ENCODE data around the gene ZNF710. TPM values are rescaled to one million over a fixed set of nuclear protein-coding genes. Genes with fewer than 3 reads are reported as not detected.

Gene ZNF710
- total and polyA plus RNA-seq, 2 of the 4 experiments (the other 2 are of a cell fraction): 7.6 to 8.2 TPM

- DNase-seq (no peak), ATAC-seq (ENCODE audit: low read depth) (no peak)
- Histone ChIP-seq H2AFZ (replicated peaks; ENCODE audit: low read length, poor library complexity) (peak overlapping the region; percentile 58), H2AK9ac (replicated peaks; ENCODE audit: low read depth, low read length, poor library complexity) (no peak overlapping the region), H3K27me3 (ENCODE audit: control insufficient read depth, insufficient read depth, low read length) (no peaks in the 10 kb centered on the region), H3K79me1 (ENCODE audit: low read depth in 1 of 2, low read length in 2 of 2) (peaks cover 24 to 50% of the 10 kb centered on the region in 2 experiments), H4K20me1 (ENCODE audit: insufficient read depth, low read length) (peaks cover 11% of the 10 kb centered on the region; the same call in 1 of the 2 replicates), H2BK15ac (ENCODE audit: low read depth, low read length) (no peak overlapping the region), H2BK120ac (ENCODE audit: low read depth, low read length) (no peak overlapping the region), H4K8ac (ENCODE audit: low read depth in 2 of 2, low read length in 2 of 2) (no peak overlapping the region), H3K18ac (ENCODE audit: low read depth, low read length) (no peak overlapping the region), H4K91ac (ENCODE audit: insufficient read depth, low read depth, low read length) (no peak overlapping the region), H3K36me3 (ENCODE audit: control insufficient read depth, insufficient read depth, low read length) (peaks cover 1% of the 10 kb centered on the region; the same call in 1 of the 2 replicates), H3K9ac (ENCODE audit: low read depth, low read length) (no peak overlapping the region), H2BK5ac (ENCODE audit: low read depth, low read length, poor library complexity, severe bottlenecking) (no peak overlapping the region), H3K9me1 (ENCODE audit: insufficient read depth, low read length) (peaks cover 17% of the 10 kb centered on the region), H3K9me3 (ENCODE audit: control insufficient read depth, insufficient read depth, low read length) (no peaks in the 10 kb centered on the region), H2AK5ac (ENCODE audit: low read depth, low read length) (peak overlapping the region; percentile 26; the same call in 1 of the 2 replicates), H3K23ac (ENCODE audit: low read depth, low read length) (no peak overlapping the region; the same call in 1 of the 2 replicates), H3K4me2 (ENCODE audit: low read depth, low read length) (no peak overlapping the region), H3K4me3 (ENCODE audit: insufficient read depth, low read depth, low read length) (no peak overlapping the region), H3K14ac (replicated peaks; ENCODE audit: low read depth, low read length) (no peak overlapping the region), H4K5ac (ENCODE audit: low read depth, low read length) (no peak overlapping the region), H2BK20ac (ENCODE audit: low read depth, low read length) (no peak overlapping the region), H3K27ac (ENCODE audit: insufficient read depth, low read length) (no peak overlapping the region), H3K4ac (ENCODE audit: low read depth, low read length) (no peak overlapping the region; the same call in 1 of the 2 replicates), H3K4me1 (ENCODE audit: control insufficient read depth, insufficient read depth, low read length) (peaks cover 11% of the 10 kb centered on the region; the same call in 1 of the 2 replicates), H3K56ac (ENCODE audit: extremely low read depth, insufficient read depth, low read length) (no peak overlapping the region)
- intact Hi-C loops (cut with micrococcal nuclease): no loop called here
- no TSS peak for BruUV-seq (replicated peaks)
- POLR2A ChIA-PET (ENCODE audit: unreplicated experiment): no interaction called here
- 100% methylated on average over 2 of the region's 5 CpGs; no CpG with 5 or more reads in 1 of the 2 experiments for WGBS, 2 experiments (ENCODE audit: extremely low coverage in 2 of 2, insufficient read length in 1 of 2)
- CTCF ChIA-PET: no interaction called here
- TF ChIP-seq RAD21 (IDR thresholded peaks at IDR 0.05; ENCODE audit: low read length) (no peak), CEBPB (IDR thresholded peaks at IDR 0.05; ENCODE audit: low read depth, low read length) (no peak)
- dilution Hi-C loops (cut with HindIII; ENCODE audit: low sequenced_read_pairs, unreplicated experiment): no loop called here
- in situ Hi-C loops (cut with MboI; ENCODE audit: low sequenced_read_pairs): no loop called here
Measured at GRCh38 chr15:90028376-90028944, 27.3 kb downstream of the ZNF710 start.
